K562 (cell line): Measurements from ENCODE around the gene ARID3A. TPM values are rescaled to one million over a fixed set of nuclear protein-coding genes. Genes with fewer than 3 reads are reported as not detected.

Source experiments
- ATAC-seq: fragments of 200-7000 bp; cut with Tn5 transposase; 3 replicates; pipeline ENCODE4 v1.9.1; 2020; ENCODE audit warnings: moderate library complexity
- BruUV-seq: library from RNA; stranded (reverse); fragments of 400-500 nt; replicated peaks from 2 replicates; lab custom pipeline; 2021; lab: Mats Ljungman, UMichigan
- CTCF ChIA-PET: fragments of 300-600 bp; formaldehyde crosslinking; extraction: SDS; loops from one replicate; lab custom pipeline; 2021; ENCODE audit warnings: low intra/inter-chr PET ratio; lab: Yijun Ruan, JAX
- POLR2A ChIA-PET: fragments of 300-600, 350-650 bp; sonication (Branson Sonifier 250); formaldehyde crosslinking; extraction: SDS; loops from one replicate; lab custom pipeline; 2021; ENCODE audit warnings: antibody characterized with exemption, inconsistent platforms; lab: Yijun Ruan, JAX
- DNase-seq, 4 experiments: peaks; one replicate each; pipeline versions ENCODE4 v3.0.0 to v3.0.0-alpha.2; 2011 to 2018; ENCODE audit warnings: low spot score in 3 of 4, mixed read lengths in 3 of 4; ENCODE audit errors: extremely low read depth in 1 of 4
- FAIRE-seq: peaks from 2 replicates; lab custom pipeline; 2011; peaks lifted over from hg19 to GRCh38; lab: Jason Lieb, UNC
- H2AFZ ChIP-seq: 2 replicates; pipeline ENCODE4 v1.6.0; 2011; ENCODE audit warnings: low read depth, low read length, control low read depth, inconsistent platforms
- H3K27ac ChIP-seq: fragments of 200-600 bp; 3 replicates; pipeline ENCODE4 v1.8.0; 2011; ENCODE audit warnings: low read depth, mild to moderate bottlenecking, control low read depth, inconsistent platforms, low read length, moderate library complexity, mixed read lengths; ENCODE audit errors: extremely low read depth
- H3K27me3 ChIP-seq, 2 experiments: fragments of 300-600 bp in 1 of 2; 2 replicates in 1 of 2; 3 replicates in 1 of 2; pipeline versions ENCODE4 v1.6.0 to v1.8.0; 2011; ENCODE audit warnings: inconsistent platforms in 2 of 2, low read length in 2 of 2, mild to moderate bottlenecking in 1 of 2, mixed read lengths in 1 of 2, moderate library complexity in 1 of 2; ENCODE audit not compliant: control insufficient read depth in 2 of 2, insufficient read depth in 2 of 2
- H3K36me3 ChIP-seq: fragments of 300-600 bp; 3 replicates; pipeline ENCODE4 v1.8.0; 2011; ENCODE audit warnings: mild to moderate bottlenecking, low read length, inconsistent platforms; ENCODE audit not compliant: control insufficient read depth, insufficient read depth
- H3K4me1 ChIP-seq, 2 experiments: fragments of 200-600 bp in 1 of 2; replicated peaks in 1 of 2; 2 replicates in 1 of 2; 3 replicates in 1 of 2; pipeline versions ENCODE4 v1.5.1 to v1.8.0; 2011; ENCODE audit warnings: inconsistent platforms in 2 of 2, low read length in 2 of 2, mild to moderate bottlenecking in 1 of 2, mixed read lengths in 1 of 2, moderate library complexity in 1 of 2; ENCODE audit not compliant: control insufficient read depth in 2 of 2, insufficient read depth in 2 of 2
- H3K4me2 ChIP-seq: 2 replicates; pipeline ENCODE4 v1.6.1; 2011; ENCODE audit warnings: low read length, control low read depth, inconsistent platforms, mixed read lengths; ENCODE audit not compliant: insufficient read depth
- H3K4me3 ChIP-seq: fragments of 200-600 bp; sonication (generic), shearing (Covaris generic); 2 replicates; pipeline ENCODE4 v1.5.1; 2016; ENCODE audit warnings: control low read depth, inconsistent platforms
- H3K79me2 ChIP-seq: fragments of 200-600 bp; 3 replicates; pipeline ENCODE4 v1.8.0; 2011; ENCODE audit warnings: low read length, inconsistent platforms; ENCODE audit not compliant: control insufficient read depth, insufficient read depth
- H3K9ac ChIP-seq, 2 experiments: 2 replicates each; pipeline versions ENCODE4 v1.6.0 to v1.6.1; 2011; ENCODE audit warnings: low read depth in 2 of 2, low read length in 2 of 2, control low read depth in 1 of 2, inconsistent platforms in 1 of 2, mild to moderate bottlenecking in 1 of 2, mixed read lengths in 1 of 2; ENCODE audit not compliant: insufficient read depth in 1 of 2
- H3K9me1 ChIP-seq: one replicate; pipeline ENCODE4 v1.6.0; 2011; ENCODE audit warnings: inconsistent platforms, mild to moderate bottlenecking, low read length, moderate library complexity; ENCODE audit not compliant: control insufficient read depth, insufficient read depth
- H3K9me3 ChIP-seq: replicated peaks from 2 replicates; pipeline ENCODE4 v1.5.1; 2011; ENCODE audit warnings: low read depth, low read length, inconsistent platforms; ENCODE audit not compliant: control insufficient read depth, insufficient read depth
- H4K20me1 ChIP-seq: replicated peaks from 2 replicates; pipeline ENCODE4 v1.6.1; 2011; ENCODE audit warnings: low read length, inconsistent platforms, mixed read lengths; ENCODE audit not compliant: control insufficient read depth, insufficient read depth
- CGGBP1 ChIP-seq: fragments of 250-450 bp; sonication (Bioruptor Pico); IDR thresholded peaks from 2 replicates; pipeline ENCODE4 v1.9.0; 2021; ENCODE audit warnings: mild to moderate bottlenecking
- CTCF ChIP-seq, 3 experiments: IDR thresholded peaks in 2 of 3; conservative IDR thresholded peaks in 1 of 3; 2 replicates each; pipeline ENCODE4 v1.5.1; 2011 to 2012; ENCODE audit warnings: low read length in 3 of 3, mild to moderate bottlenecking in 3 of 3, control low read depth in 2 of 3, improper control_type of control experiment in 1 of 3, inconsistent platforms in 1 of 3, low read depth in 1 of 3, mixed read lengths in 1 of 3, moderate library complexity in 1 of 3; ENCODE audit not compliant: insufficient read depth in 2 of 3
- DPF2 ChIP-seq: fragments of 450-650 bp; IDR thresholded peaks from 2 replicates; pipeline ENCODE4 v1.6.1; 2016
- GMEB1 ChIP-seq: fragments of 250-450 bp; sonication (Bioruptor Pico); IDR thresholded peaks from 2 replicates; pipeline ENCODE4 v1.4.0; 2020; ENCODE audit warnings: mild to moderate bottlenecking
- HNRNPL ChIP-seq: fragments of 200-400 bp; formaldehyde crosslinking; IDR thresholded peaks from 2 replicates; pipeline ENCODE4 v1.6.1; 2017; ENCODE audit warnings: low read depth, mild to moderate bottlenecking, low read length
- PTRF ChIP-seq: fragments of 450-650 bp; IDR thresholded peaks from 2 replicates; pipeline ENCODE4 v1.6.1; 2016; ENCODE audit warnings: mild to moderate bottlenecking, missing genetic modification characterization, missing compliant biosample characterization
- SMARCB1 ChIP-seq: IDR thresholded peaks from 2 replicates; pipeline ENCODE4 v1.6.1; 2011; ENCODE audit warnings: improper control_type of control experiment, low read depth; ENCODE audit not compliant: insufficient read length
- ZNF316 ChIP-seq: fragments of 450-650 bp; IDR thresholded peaks from 2 replicates; pipeline ENCODE4 v1.6.1; 2016
- WGBS: fragments of 100-300 bp; shearing (Covaris generic); methylation state at CpG from one replicate; pipeline ENCODE4 v1.1.6; 2016; ENCODE audit warnings: low coverage, mixed read lengths; ENCODE audit not compliant: insufficient coverage; ENCODE audit errors: missing lambda C conversion rate; 5-methylcytosine and 5-hydroxymethylcytosine counted together
- in situ Hi-C: fragments of 300-500 bp; cut with MboI; formaldehyde crosslinking; loops from 4 replicates; pipeline ENCODE4 v1.15.0; 2018; ENCODE audit warnings: inconsistent platforms, mixed read lengths
- intact Hi-C: fragments of 100-400 bp; cut with micrococcal nuclease; formaldehyde crosslinking; loops from 2 replicates; pipeline ENCODE4 v1.14.2; 2022
- polyA plus RNA-seq, 8 experiments: library from polyadenylated mRNA; depleted of rRNA in 4 of 8; stranded (reverse) in 5 of 8; unstranded in 3 of 8; fragments of >200 nt; fragmentation: Nextera tagmentation in 2 of 8; fragmentation: Illumina TruSeq in 1 of 8; extraction: Ambion mirVana in 2 of 8; extraction: Trizol in 1 of 8; gene quantifications; 2 replicates each; pipeline versions ENCODE4 v1.2.1 to v1.2.3, GENCODE V29; 2011 to 2014; ENCODE audit warnings: inconsistent platforms in 1 of 8, missing spikeins in 1 of 8
- total RNA-seq, 7 experiments: library from RNA; depleted of rRNA in 6 of 7; stranded (reverse); fragments of >200 nt in 6 of 7; fragmentation: Illumina TruSeq in 2 of 7; extraction: Trizol in 2 of 7; gene quantifications; 2 replicates each; pipeline versions ENCODE4 v1.2.1 to v1.2.3, GENCODE V29; 2011 to 2021; ENCODE audit warnings: low replicate concordance in 1 of 7
- TF ChIP-seq, protein P1 (sequence below): fragments of 450-650 bp; formaldehyde crosslinking; conservative IDR thresholded peaks from 2 replicates; pipeline ENCODE4 v1.4.0; 2022; ENCODE audit warnings: mild to moderate bottlenecking, missing genetic modification characterization

Gene ARID3A
- total and polyA plus RNA-seq, 9 of the 15 experiments (the other 6 are each of a cell fraction or from before 2014, with no cell fraction given), result 1.4 to 118 (median 31.2) TPM

- peak in 1 of 3 experiments; percentile 5; a peak in 1 of 6 replicates for TF ChIP-seq CTCF (IDR thresholded peaks at IDR 0.05 in 2 of 3, conservative IDR thresholded peaks at IDR 0.05 in 1 of 3; ENCODE audit: insufficient read depth in 2 of 3, low read depth in 1 of 3, low read length in 3 of 3)
- TF ChIP-seq DPF2, result no peak
Observed at GRCh38 chr19:1006711-1007398, 81.0 kb downstream of the ARID3A start (continued).

GRCh38 chr19:1007399-1008251 is 81.8 kb downstream of the ARID3A start:
- H3K36me3 ChIP-seq, result peaks cover 35% of the 10 kb centered on the region; the same call in 1 of the 3 replicates
- H2AFZ ChIP-seq, result no peak overlapping the region
- H4K20me1 ChIP-seq, result no peaks in the 10 kb centered on the region
- no peaks in the 10 kb centered on the region for H3K9me1 ChIP-seq
- FAIRE-seq (no peak), ATAC-seq (no peak), DNase-seq (no peak)
- no peak overlapping the region for H3K9ac ChIP-seq
- in situ Hi-C loops (no loop called here), intact Hi-C loops (no loop called here)
- peaks cover 0 to 75% of the 10 kb centered on the region in 2 experiments; a peak in 2 of 5 replicates for H3K4me1 ChIP-seq
- H3K27me3 ChIP-seq, result no peaks in the 10 kb centered on the region
- BruUV-seq, result no TSS peak
- no peak overlapping the region for H3K27ac ChIP-seq
- H3K4me3 ChIP-seq, result no peak overlapping the region
- CTCF ChIA-PET, result no interaction called here
- 95% methylated on average over 29 of the region's 73 CpGs for WGBS
- no peak overlapping the region for H3K4me2 ChIP-seq
- H3K9me3 ChIP-seq, result no peaks in the 10 kb centered on the region
- TF ChIP-seq HNRNPL, result peak; percentile 44; the same call in 1 of the 2 replicates
- no peak for TF ChIP-seq PTRF (tag)
- TF ChIP-seq CGGBP1 (CRISPR knock-in tag), result no peak
- TF ChIP-seq ZNF316, result 0 out of 2 replicates have a peak, but pooled peaks have one; percentile 1
- TF ChIP-seq SMARCB1, result no peak
- TF ChIP-seq, protein P1, sequence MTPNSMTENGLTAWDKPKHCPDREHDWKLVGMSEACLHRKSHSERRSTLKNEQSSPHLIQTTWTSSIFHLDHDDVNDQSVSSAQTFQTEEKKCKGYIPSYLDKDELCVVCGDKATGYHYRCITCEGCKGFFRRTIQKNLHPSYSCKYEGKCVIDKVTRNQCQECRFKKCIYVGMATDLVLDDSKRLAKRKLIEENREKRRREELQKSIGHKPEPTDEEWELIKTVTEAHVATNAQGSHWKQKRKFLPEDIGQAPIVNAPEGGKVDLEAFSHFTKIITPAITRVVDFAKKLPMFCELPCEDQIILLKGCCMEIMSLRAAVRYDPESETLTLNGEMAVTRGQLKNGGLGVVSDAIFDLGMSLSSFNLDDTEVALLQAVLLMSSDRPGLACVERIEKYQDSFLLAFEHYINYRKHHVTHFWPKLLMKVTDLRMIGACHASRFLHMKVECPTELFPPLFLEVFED (CRISPR knock-in tag), result no peak
- TF ChIP-seq GMEB1 (CRISPR knock-in tag), result no peak
- TF ChIP-seq, all 486 proteins: peak for 2
- POLR2A ChIA-PET, result interaction anchor here (0.6 to 0.8 kb wide), 2 partner anchors 10 to 20 kb away, joined by 3 to 4 read pairs; no protein-coding TSS in a partner anchor
- H3K79me2 ChIP-seq, result no peaks in the 10 kb centered on the region
